Activated T-helper 1 cell treated with anti-CD3 and anti-CD28 coated beads, Interleukin-12 subunit alpha, Interleukin-12 subunit beta, Interleukin-2, Interleukin-4 antibody, amounts not matched to agents 30 ng/mL and 10 ng/mL and 1 ng/mL, durations not matched to agents 14 hours and 24 hours and 36 hours (primary cell): ENCODE data around the gene RSBN1L. TPM values are rescaled to one million over a fixed set of nuclear protein-coding genes. Genes with fewer than 3 reads are reported as not detected.
"Not testable (repeated sequence)": the region's sequence is repeated elsewhere in the genome, so short reads cannot be mapped to it uniquely, and the experiment has no call there.

Source experiments
- DNase-seq: peaks from one replicate; pipeline ENCODE4 v3.0.0; 2021; ENCODE audit warnings: low spot score
- H3K27ac Mint-ChIP-seq: one replicate; pipeline ENCODE4 v1.8.0; 2021; ENCODE audit warnings: mild to moderate bottlenecking, mixed read lengths
- H3K27me3 Mint-ChIP-seq: one replicate; pipeline ENCODE4 v1.8.0; 2022; ENCODE audit warnings: mild to moderate bottlenecking, moderate library complexity, mixed read lengths; ENCODE audit not compliant: insufficient read depth
- H3K36me3 Mint-ChIP-seq: one replicate; pipeline ENCODE4 v1.8.0; 2021; ENCODE audit warnings: low read depth, mixed read lengths
- H3K4me1 Mint-ChIP-seq: one replicate; pipeline ENCODE4 v1.8.0; 2021; ENCODE audit warnings: low read depth, mixed read lengths
- H3K4me3 Mint-ChIP-seq: one replicate; pipeline ENCODE4 v1.8.0; 2021; ENCODE audit warnings: mild to moderate bottlenecking, moderate library complexity, mixed read lengths
- H3K9me3 Mint-ChIP-seq: one replicate; pipeline ENCODE4 v1.8.0; 2021; ENCODE audit warnings: mixed read lengths
- intact Hi-C: fragments of 100-400 bp; cut with micrococcal nuclease; formaldehyde crosslinking; loops from one replicate; pipeline ENCODE4 v1.15.1; 2024
- total RNA-seq: library from RNA; stranded (reverse); gene quantifications from 2 replicates; pipeline ENCODE4 v1.2.3, GENCODE V29; 2022

The RSBN1L gene
- total RNA-seq, 1 donor from 2014 or later = 27.9 TPM

GRCh38 chr7:77717566-77717965 is 21.3 kb downstream of the RSBN1L start:
- H3K27ac Mint-ChIP-seq, H3K9me3 Mint-ChIP-seq, intact Hi-C loops, DNase-seq, H3K27me3 Mint-ChIP-seq, H3K4me3 Mint-ChIP-seq, H3K36me3 Mint-ChIP-seq: not testable (repeated sequence)
- H3K4me1 Mint-ChIP-seq = peaks cover 16% of the 10 kb centered on the region

GRCh38 chr7:77727527-77727926 is 31.3 kb downstream of the RSBN1L start:
- H3K9me3 Mint-ChIP-seq = no peaks in the 10 kb centered on the region

GRCh38 chr7:77727936-77728701 is 31.9 kb downstream of the RSBN1L start:
- Mint-ChIP-seq H3K4me1 (peaks cover 29% of the 10 kb centered on the region), H3K4me3 (no peak overlapping the region), H3K27me3 (no peaks in the 10 kb centered on the region), H3K9me3 (no peaks in the 10 kb centered on the region), H3K36me3 (peaks cover 8% of the 10 kb centered on the region), H3K27ac (no peak overlapping the region)
- no peak for DNase-seq
- intact Hi-C loops = no loop called here

More at GRCh38 chr7:77727527-77727926, 31.3 kb downstream of the RSBN1L start:
- intact Hi-C loops = no loop called here
- Mint-ChIP-seq H3K27me3 (no peaks in the 10 kb centered on the region), H3K4me3 (no peak overlapping the region), H3K4me1 (peaks cover 24% of the 10 kb centered on the region), H3K27ac (no peak overlapping the region), H3K36me3 (peaks cover 8% of the 10 kb centered on the region)
- DNase-seq = no peak

- intact Hi-C loops = no loop called here
- no peak overlapping the region for H3K27ac Mint-ChIP-seq
- H3K4me1 Mint-ChIP-seq = peaks cover 29% of the 10 kb centered on the region
- no peaks in the 10 kb centered on the region for H3K9me3 Mint-ChIP-seq
- peaks cover 7% of the 10 kb centered on the region for H3K36me3 Mint-ChIP-seq
- no peak for DNase-seq
- no peak overlapping the region for H3K4me3 Mint-ChIP-seq
- H3K27me3 Mint-ChIP-seq = no peaks in the 10 kb centered on the region
Measured at GRCh38 chr7:77729574-77730348, 33.5 kb downstream of the RSBN1L start.

GRCh38 chr7:77731716-77732115 is 35.5 kb downstream of the RSBN1L start:
- Mint-ChIP-seq H3K4me3 (no peak overlapping the region), H3K27me3 (no peaks in the 10 kb centered on the region), H3K9me3 (no peaks in the 10 kb centered on the region), H3K36me3 (peaks cover 6% of the 10 kb centered on the region), H3K27ac (no peak overlapping the region), H3K4me1 (peaks cover 34% of the 10 kb centered on the region)
- DNase-seq = no peak
- intact Hi-C loops = no loop called here

GRCh38 chr7:77734659-77735421 is 38.6 kb downstream of the RSBN1L start:
- intact Hi-C loops = no loop called here
- no peaks in the 10 kb centered on the region for H3K9me3 Mint-ChIP-seq
- peaks cover 15% of the 10 kb centered on the region for H3K36me3 Mint-ChIP-seq
- no peaks in the 10 kb centered on the region for H3K27me3 Mint-ChIP-seq
- no peak overlapping the region for H3K27ac Mint-ChIP-seq
- H3K4me1 Mint-ChIP-seq = peaks cover 15% of the 10 kb centered on the region
- no peak for DNase-seq
- H3K4me3 Mint-ChIP-seq = no peak overlapping the region

- Mint-ChIP-seq H3K4me3 (no peak overlapping the region), H3K27me3 (no peaks in the 10 kb centered on the region), H3K4me1 (peaks cover 9% of the 10 kb centered on the region), H3K36me3 (peaks cover 14% of the 10 kb centered on the region), H3K27ac (no peak overlapping the region), H3K9me3 (no peaks in the 10 kb centered on the region)
- DNase-seq = no peak
- intact Hi-C loops = no loop called here
Measured at GRCh38 chr7:77735457-77735856, 39.2 kb downstream of the RSBN1L start.

- DNase-seq = no peak
- H3K4me3 Mint-ChIP-seq = no peak overlapping the region
- peaks cover 18% of the 10 kb centered on the region for H3K36me3 Mint-ChIP-seq
- no peaks in the 10 kb centered on the region for H3K9me3 Mint-ChIP-seq
- H3K4me1 Mint-ChIP-seq = peaks cover 9% of the 10 kb centered on the region
- intact Hi-C loops = no loop called here
- no peak overlapping the region for H3K27ac Mint-ChIP-seq
- no peaks in the 10 kb centered on the region for H3K27me3 Mint-ChIP-seq
Measured at GRCh38 chr7:77736991-77737390, 40.7 kb downstream of the RSBN1L start.

- Mint-ChIP-seq H3K4me3 (no peak overlapping the region), H3K27ac (no peak overlapping the region), H3K9me3 (no peaks in the 10 kb centered on the region), H3K4me1 (peaks cover 4% of the 10 kb centered on the region), H3K36me3 (peaks cover 22% of the 10 kb centered on the region), H3K27me3 (no peaks in the 10 kb centered on the region)
- intact Hi-C loops = no loop called here
- DNase-seq = no peak
Measured at GRCh38 chr7:77738382-77738781, 42.1 kb downstream of the RSBN1L start.

GRCh38 chr7:77738871-77739270 is 42.6 kb downstream of the RSBN1L start:
- intact Hi-C loops = no loop called here
- H3K27ac Mint-ChIP-seq = no peak overlapping the region
- no peak for DNase-seq
- H3K36me3 Mint-ChIP-seq = peaks cover 22% of the 10 kb centered on the region
- no peaks in the 10 kb centered on the region for H3K27me3 Mint-ChIP-seq
- H3K9me3 Mint-ChIP-seq = no peaks in the 10 kb centered on the region
- H3K4me3 Mint-ChIP-seq = no peak overlapping the region
- H3K4me1 Mint-ChIP-seq = peaks cover 4% of the 10 kb centered on the region

- H3K36me3 Mint-ChIP-seq = peaks cover 22% of the 10 kb centered on the region
- intact Hi-C loops = no loop called here
- no peaks in the 10 kb centered on the region for H3K9me3 Mint-ChIP-seq
- no peak for DNase-seq
- no peak overlapping the region for H3K27ac Mint-ChIP-seq
- H3K4me3 Mint-ChIP-seq = no peak overlapping the region
- H3K4me1 Mint-ChIP-seq = peaks cover 5% of the 10 kb centered on the region
- H3K27me3 Mint-ChIP-seq = no peaks in the 10 kb centered on the region
Measured at GRCh38 chr7:77740257-77740656, 44.0 kb downstream of the RSBN1L start.

GRCh38 chr7:77743518-77743917 is 47.3 kb downstream of the RSBN1L start:
- H3K9me3 Mint-ChIP-seq = no peaks in the 10 kb centered on the region
- peaks cover 19% of the 10 kb centered on the region for H3K36me3 Mint-ChIP-seq
- H3K4me3 Mint-ChIP-seq = no peak overlapping the region
- H3K27me3 Mint-ChIP-seq = no peaks in the 10 kb centered on the region
- DNase-seq = no peak
- intact Hi-C loops = no loop called here
- no peak overlapping the region for H3K27ac Mint-ChIP-seq
- peaks cover 4% of the 10 kb centered on the region for H3K4me1 Mint-ChIP-seq

- intact Hi-C loops = no loop called here
- DNase-seq = no peak
- H3K9me3 Mint-ChIP-seq = no peaks in the 10 kb centered on the region
Measured at GRCh38 chr7:77745746-77746145, 49.5 kb downstream of the RSBN1L start.

More at GRCh38 chr7:77745746-77746145, 49.5 kb downstream of the RSBN1L start:
- no peak overlapping the region for H3K4me3 Mint-ChIP-seq
- no peaks in the 10 kb centered on the region for H3K27me3 Mint-ChIP-seq
- no peak overlapping the region for H3K27ac Mint-ChIP-seq
- peaks cover 4% of the 10 kb centered on the region for H3K4me1 Mint-ChIP-seq
- H3K36me3 Mint-ChIP-seq = peaks cover 20% of the 10 kb centered on the region
